ENCODE measurements around the gene SLC25A27. TPM values are rescaled to one million over a fixed set of nuclear protein-coding genes. Genes with fewer than 3 reads are reported as not detected.

SLC25A27 gene
- total and polyA plus RNA-seq, 2 of the 4 experiments (the other 2 are of a cell fraction) = 1.3 TPM; not detected in 1

DNA sequence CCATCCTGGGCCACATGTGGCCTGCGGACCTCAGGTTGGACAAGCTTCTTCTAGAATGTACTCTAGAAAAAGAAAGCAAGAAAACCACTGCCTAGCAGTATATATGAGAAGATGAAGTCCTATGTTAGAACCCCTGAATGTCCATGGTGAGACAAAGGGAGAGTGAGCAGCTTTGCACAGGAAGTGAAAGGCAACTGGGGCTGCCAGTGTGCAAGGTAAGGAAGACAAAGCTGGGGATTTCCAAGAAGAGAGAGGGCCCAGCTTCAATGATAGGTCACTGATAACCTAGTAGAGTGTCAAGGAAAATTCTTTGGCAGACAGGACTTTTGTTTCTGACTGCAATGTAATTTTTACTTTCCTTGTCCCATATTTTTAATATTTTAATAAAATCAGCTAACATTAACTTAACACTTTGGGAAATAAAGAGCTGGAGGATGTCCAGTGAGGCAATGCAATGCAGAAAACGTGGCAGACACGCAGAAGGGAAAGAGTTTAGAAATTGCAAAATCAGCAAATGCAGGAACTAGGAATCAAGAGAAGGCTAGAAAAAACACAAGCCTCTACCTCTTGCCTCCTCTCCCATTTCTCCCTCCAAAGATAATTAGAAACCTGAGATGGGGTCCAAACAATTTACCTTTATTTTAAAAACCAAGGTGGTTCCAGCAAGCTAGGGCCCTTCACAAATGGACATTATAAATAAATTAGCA, 47.5 kb upstream of the SLC25A27 start:
- Histone ChIP-seq H4K8ac (ENCODE audit: low read depth in 2 of 2, low read length in 2 of 2) (no peak overlapping the region), H3K27ac (ENCODE audit: insufficient read depth, low read length) (no peak overlapping the region), H3K23ac (ENCODE audit: low read depth, low read length) (no peak overlapping the region), H3K27me3 (ENCODE audit: control insufficient read depth, insufficient read depth, low read length) (no peaks in the 10 kb centered on the region), H2AK9ac (replicated peaks; ENCODE audit: low read depth, low read length, poor library complexity) (no peak overlapping the region), H3K9me3 (ENCODE audit: control insufficient read depth, insufficient read depth, low read length) (no peaks in the 10 kb centered on the region), H4K91ac (ENCODE audit: insufficient read depth, low read depth, low read length) (no peak overlapping the region), H3K56ac (ENCODE audit: extremely low read depth, insufficient read depth, low read length) (no peak overlapping the region), H2BK5ac (ENCODE audit: low read depth, low read length, poor library complexity, severe bottlenecking) (no peak overlapping the region), H3K36me3 (ENCODE audit: control insufficient read depth, insufficient read depth, low read length) (no peaks in the 10 kb centered on the region), H3K79me1 (ENCODE audit: low read depth in 1 of 2, low read length in 2 of 2) (no peaks in the 10 kb centered on the region), H2AFZ (replicated peaks; ENCODE audit: low read length, poor library complexity) (no peak overlapping the region), H2BK15ac (ENCODE audit: low read depth, low read length) (no peak overlapping the region), H4K5ac (ENCODE audit: low read depth, low read length) (no peak overlapping the region), H2BK120ac (ENCODE audit: low read depth, low read length) (no peak overlapping the region), H3K18ac (ENCODE audit: low read depth, low read length) (no peak overlapping the region), H3K9me1 (ENCODE audit: insufficient read depth, low read length) (no peaks in the 10 kb centered on the region), H3K4me1 (ENCODE audit: control insufficient read depth, insufficient read depth, low read length) (no peaks in the 10 kb centered on the region), H3K4ac (ENCODE audit: low read depth, low read length) (no peak overlapping the region), H2AK5ac (ENCODE audit: low read depth, low read length) (no peak overlapping the region), H3K14ac (replicated peaks; ENCODE audit: low read depth, low read length) (no peak overlapping the region), H4K20me1 (ENCODE audit: insufficient read depth, low read length) (no peaks in the 10 kb centered on the region), H3K4me2 (ENCODE audit: low read depth, low read length) (no peak overlapping the region), H3K4me3 (ENCODE audit: insufficient read depth, low read depth, low read length) (no peak overlapping the region), H3K9ac (ENCODE audit: low read depth, low read length) (no peak overlapping the region), H2BK20ac (ENCODE audit: low read depth, low read length) (no peak overlapping the region)
- intact Hi-C loops (cut with micrococcal nuclease) = no loop called here
- no peak for TF ChIP-seq BHLHE40 (IDR thresholded peaks at IDR 0.05; ENCODE audit: low read depth, low read length)
- no peak for TF ChIP-seq RAD21 (IDR thresholded peaks at IDR 0.05; ENCODE audit: low read length)
- TF ChIP-seq MAFK (IDR thresholded peaks at IDR 0.05; ENCODE audit: low read depth, low read length) = peak; percentile 60; the same call in 1 of the 2 replicates
- TF ChIP-seq, protein P1, sequence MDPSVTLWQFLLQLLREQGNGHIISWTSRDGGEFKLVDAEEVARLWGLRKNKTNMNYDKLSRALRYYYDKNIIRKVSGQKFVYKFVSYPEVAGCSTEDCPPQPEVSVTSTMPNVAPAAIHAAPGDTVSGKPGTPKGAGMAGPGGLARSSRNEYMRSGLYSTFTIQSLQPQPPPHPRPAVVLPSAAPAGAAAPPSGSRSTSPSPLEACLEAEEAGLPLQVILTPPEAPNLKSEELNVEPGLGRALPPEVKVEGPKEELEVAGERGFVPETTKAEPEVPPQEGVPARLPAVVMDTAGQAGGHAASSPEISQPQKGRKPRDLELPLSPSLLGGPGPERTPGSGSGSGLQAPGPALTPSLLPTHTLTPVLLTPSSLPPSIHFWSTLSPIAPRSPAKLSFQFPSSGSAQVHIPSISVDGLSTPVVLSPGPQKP (IDR thresholded peaks at IDR 0.05; ENCODE audit: borderline replicate concordance, low read depth, low read length) = no peak
- no TSS peak for BruUV-seq (replicated peaks)
- ATAC-seq (ENCODE audit: low read depth) (no peak), DNase-seq (no peak)
- dilution Hi-C loops (cut with HindIII; ENCODE audit: low sequenced_read_pairs, unreplicated experiment) = no loop called here
- POLR2A ChIA-PET (ENCODE audit: unreplicated experiment) = interaction anchor here (0.5 kb wide), 1 partner anchor 42 kb away, joined by 3 read pairs; no protein-coding TSS in a partner anchor
- no CpG with 5 or more reads among the region's 3 CpGs for WGBS, 2 experiments (ENCODE audit: extremely low coverage in 2 of 2, insufficient read length in 1 of 2)
- CTCF ChIA-PET = no interaction called here
- in situ Hi-C loops (cut with MboI; ENCODE audit: low sequenced_read_pairs) = no loop called here

All from IMR-90 (cell line).